HUES6 (cell line): ENCODE data around the gene TRHDE.

ENCODE experiments used
- H3K27ac ChIP-seq: 2 replicates; pipeline ENCODE4 v1.7.0; 2013; ENCODE audit warnings: low read depth, mild to moderate bottlenecking, low read length, inconsistent platforms
- H3K27me3 ChIP-seq: 2 replicates; pipeline ENCODE4 v1.6.1; 2013; ENCODE audit warnings: low read length; ENCODE audit not compliant: control insufficient read depth, insufficient read depth
- H3K36me3 ChIP-seq: 2 replicates; pipeline ENCODE4 v1.6.1; 2013; ENCODE audit warnings: low read length; ENCODE audit not compliant: control insufficient read depth, insufficient read depth
- H3K4me1 ChIP-seq: 2 replicates; pipeline ENCODE4 v1.6.1; 2013; ENCODE audit warnings: low read length; ENCODE audit not compliant: control insufficient read depth, insufficient read depth
- H3K4me3 ChIP-seq: 2 replicates; pipeline ENCODE4 v1.5.1; 2013; ENCODE audit warnings: low read depth, low read length
- H3K9ac ChIP-seq: one replicate; pipeline ENCODE4 v1.6.1; 2013; ENCODE audit warnings: mild to moderate bottlenecking, low read length
- H3K9me3 ChIP-seq: 2 replicates; pipeline ENCODE4 v1.6.1; 2013; ENCODE audit warnings: low read depth, low read length; ENCODE audit not compliant: control insufficient read depth, insufficient read depth

Gene TRHDE

DNA sequence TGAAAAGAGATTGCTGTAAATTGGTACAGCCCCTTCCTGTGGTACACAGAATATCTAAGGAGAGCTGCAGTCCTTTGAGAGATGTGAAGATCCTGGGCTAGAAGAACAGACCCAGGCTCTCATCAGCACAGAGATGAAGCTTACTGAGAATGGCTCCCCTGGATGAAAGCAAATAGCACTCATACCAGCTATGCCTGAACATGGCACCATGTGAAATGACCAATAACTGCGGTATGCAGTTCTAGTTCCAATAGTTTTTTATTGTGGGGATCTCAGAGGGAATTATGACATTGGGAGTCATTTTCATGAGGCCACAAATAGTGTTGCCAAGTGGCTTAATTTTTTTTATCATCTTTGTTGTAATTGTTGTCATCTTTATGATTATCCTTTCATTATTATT is 15.4 kb upstream of the TRHDE start:
- H3K4me3 ChIP-seq, result no peak overlapping the region
- H3K9ac ChIP-seq, result no peak overlapping the region
- no peaks in the 10 kb centered on the region for H3K4me1 ChIP-seq
- H3K9me3 ChIP-seq, result no peaks in the 10 kb centered on the region
- H3K36me3 ChIP-seq, result no peaks in the 10 kb centered on the region
- H3K27ac ChIP-seq, result no peak overlapping the region
- no peaks in the 10 kb centered on the region for H3K27me3 ChIP-seq

- Histone ChIP-seq H3K27me3 (no peaks in the 10 kb centered on the region), H3K4me3 (no peak overlapping the region), H3K9ac (no peak overlapping the region), H3K9me3 (no peaks in the 10 kb centered on the region), H3K36me3 (no peaks in the 10 kb centered on the region), H3K27ac (no peak overlapping the region), H3K4me1 (no peaks in the 10 kb centered on the region)
Measured at GRCh38 chr12:72261885-72262284, 10.3 kb upstream of the TRHDE start.

DNA sequence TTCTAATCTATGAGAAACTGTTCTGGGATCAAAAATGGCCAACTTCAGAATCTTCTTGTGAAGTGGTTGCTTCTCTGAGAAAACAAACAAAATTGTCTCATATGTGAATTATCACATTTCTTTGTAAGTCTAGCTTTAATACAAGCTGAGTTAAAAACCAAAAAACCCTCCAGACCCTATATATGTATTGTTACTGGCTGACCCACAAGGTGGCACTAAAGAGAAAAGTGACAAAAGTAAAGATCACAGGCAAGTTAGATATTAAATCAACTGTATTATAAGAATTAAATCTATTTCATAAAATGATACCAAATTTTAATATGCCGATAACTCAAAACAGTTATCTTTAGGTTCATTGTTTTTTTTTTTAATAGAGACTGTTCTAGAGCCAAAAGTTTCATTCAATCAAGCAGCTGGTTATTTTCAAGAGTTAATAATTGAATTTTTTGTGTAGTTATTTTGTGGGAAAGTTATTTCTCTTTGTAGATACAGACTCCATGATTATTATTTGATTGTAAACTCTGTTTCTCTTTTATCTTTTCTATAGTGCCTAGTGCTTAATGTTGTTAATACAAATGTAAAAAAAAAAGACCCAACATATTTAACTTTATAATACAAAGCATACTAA is 7.5 kb upstream of the TRHDE start:
- H3K27me3 ChIP-seq, result no peaks in the 10 kb centered on the region; the same call in 1 of the 2 replicates
- no peaks in the 10 kb centered on the region for H3K9me3 ChIP-seq
- H3K27ac ChIP-seq, result no peak overlapping the region
- no peaks in the 10 kb centered on the region for H3K36me3 ChIP-seq
- H3K9ac ChIP-seq, result no peak overlapping the region
- H3K4me1 ChIP-seq, result peaks cover 3% of the 10 kb centered on the region
- no peak overlapping the region for H3K4me3 ChIP-seq

DNA sequence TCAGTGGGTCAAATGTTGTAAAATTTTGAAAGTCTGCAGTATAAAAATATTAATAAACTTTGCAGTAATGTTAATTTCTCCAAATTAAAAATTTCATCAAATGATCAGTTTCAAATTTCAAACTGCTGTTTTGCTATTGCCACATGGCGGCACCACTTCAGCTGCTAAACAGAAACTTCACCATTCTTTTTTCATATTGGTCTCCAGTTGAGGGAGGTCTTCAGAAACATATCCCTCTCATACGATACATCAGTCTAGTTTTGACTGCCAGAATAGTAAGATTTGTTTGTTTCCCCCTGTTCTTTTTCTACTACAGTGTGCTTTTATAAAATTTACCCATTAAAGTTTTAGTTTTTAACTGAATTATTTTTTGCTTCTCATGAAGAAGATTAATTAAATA is 4.2 kb upstream of the TRHDE start:
- Histone ChIP-seq H3K27ac (no peak overlapping the region), H3K27me3 (peaks cover 26% of the 10 kb centered on the region), H3K9me3 (no peaks in the 10 kb centered on the region), H3K36me3 (no peaks in the 10 kb centered on the region), H3K4me1 (peaks cover 9% of the 10 kb centered on the region), H3K4me3 (no peak overlapping the region), H3K9ac (no peak overlapping the region)

GRCh38 chr12:72268386-72268785 is 3.8 kb upstream of the TRHDE start:
- Histone ChIP-seq H3K4me3 (no peak overlapping the region), H3K4me1 (peaks cover 9% of the 10 kb centered on the region), H3K27ac (no peak overlapping the region), H3K9ac (no peak overlapping the region), H3K36me3 (no peaks in the 10 kb centered on the region), H3K27me3 (peaks cover 30% of the 10 kb centered on the region), H3K9me3 (no peaks in the 10 kb centered on the region)

GRCh38 chr12:72269491-72269890 is 2.7 kb upstream of the TRHDE start:
- Histone ChIP-seq H3K9ac (no peak overlapping the region), H3K36me3 (no peaks in the 10 kb centered on the region), H3K27me3 (peaks cover 41% of the 10 kb centered on the region), H3K9me3 (no peaks in the 10 kb centered on the region), H3K27ac (no peak overlapping the region), H3K4me3 (no peak overlapping the region), H3K4me1 (peaks cover 9% of the 10 kb centered on the region)

DNA sequence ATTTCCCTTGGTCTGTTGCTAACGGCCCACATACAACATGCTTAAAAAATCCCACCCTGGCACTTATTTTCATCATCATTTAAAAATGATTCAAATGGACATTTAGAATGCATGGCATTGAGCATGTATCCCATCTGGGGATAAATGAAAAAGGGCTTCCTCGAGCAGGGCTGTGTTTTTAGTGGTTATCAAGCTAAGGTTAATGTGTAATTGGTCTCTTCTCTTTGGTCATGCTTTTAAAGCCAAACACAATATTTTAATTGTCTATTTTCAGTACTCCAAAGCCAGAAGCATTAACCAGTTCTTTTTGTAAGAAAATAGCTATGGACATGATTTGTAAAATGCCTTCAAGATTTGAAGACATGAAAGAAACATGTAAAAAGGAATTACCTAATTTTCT is 1.9 kb upstream of the TRHDE start:
- Histone ChIP-seq H3K9ac (no peak overlapping the region), H3K4me3 (0 out of 2 replicates have a peak overlapping the region, but pooled peaks have one; percentile 21), H3K27me3 (peaks cover 47% of the 10 kb centered on the region), H3K27ac (no peak overlapping the region), H3K9me3 (no peaks in the 10 kb centered on the region), H3K36me3 (no peaks in the 10 kb centered on the region), H3K4me1 (peaks cover 9% of the 10 kb centered on the region)

GRCh38 chr12:72270961-72271360 is 1.2 kb upstream of the TRHDE start:
- Histone ChIP-seq H3K27ac (no peak overlapping the region), H3K36me3 (no peaks in the 10 kb centered on the region), H3K27me3 (peaks cover 47% of the 10 kb centered on the region), H3K4me1 (peaks cover 9% of the 10 kb centered on the region), H3K9ac (no peak overlapping the region), H3K9me3 (no peaks in the 10 kb centered on the region), H3K4me3 (peak overlapping the region; percentile 74)

GRCh38 chr12:72271451-72272090 is 599 bp upstream of the TRHDE start:
- H3K27ac ChIP-seq, result no peak overlapping the region
- H3K27me3 ChIP-seq, result peaks cover 50% of the 10 kb centered on the region
- H3K4me1 ChIP-seq, result peaks cover 9% of the 10 kb centered on the region
- H3K9me3 ChIP-seq, result no peaks in the 10 kb centered on the region
- H3K4me3 ChIP-seq, result peak overlapping the region; percentile 74
- peak overlapping the region; percentile 78 for H3K9ac ChIP-seq
- H3K36me3 ChIP-seq, result no peaks in the 10 kb centered on the region

- Histone ChIP-seq H3K27ac (no peak overlapping the region), H3K9ac (peak overlapping the region; percentile 46), H3K36me3 (no peaks in the 10 kb centered on the region), H3K27me3 (peaks cover 51% of the 10 kb centered on the region), H3K4me1 (peaks cover 9% of the 10 kb centered on the region), H3K4me3 (peak overlapping the region; percentile 74), H3K9me3 (no peaks in the 10 kb centered on the region)
Measured at GRCh38 chr12:72272731-72273498, 745 bp downstream of the TRHDE start.

- Histone ChIP-seq H3K9me3 (no peaks in the 10 kb centered on the region), H3K27me3 (peaks cover 51% of the 10 kb centered on the region), H3K4me3 (peak overlapping the region; percentile 74), H3K4me1 (peaks cover 9% of the 10 kb centered on the region), H3K36me3 (no peaks in the 10 kb centered on the region), H3K9ac (no peak overlapping the region), H3K27ac (no peak overlapping the region)
Measured at GRCh38 chr12:72273499-72273837, 1.3 kb downstream of the TRHDE start.
